T follicular helper cell (primary cell): Measurements from ENCODE around the gene LOC128125822.

Experiments used
- DNase-seq: peaks from one replicate; pipeline ENCODE4 v3.0.0-alpha.2; 2020; ENCODE audit warnings: low read depth

Gene LOC128125822

DNA sequence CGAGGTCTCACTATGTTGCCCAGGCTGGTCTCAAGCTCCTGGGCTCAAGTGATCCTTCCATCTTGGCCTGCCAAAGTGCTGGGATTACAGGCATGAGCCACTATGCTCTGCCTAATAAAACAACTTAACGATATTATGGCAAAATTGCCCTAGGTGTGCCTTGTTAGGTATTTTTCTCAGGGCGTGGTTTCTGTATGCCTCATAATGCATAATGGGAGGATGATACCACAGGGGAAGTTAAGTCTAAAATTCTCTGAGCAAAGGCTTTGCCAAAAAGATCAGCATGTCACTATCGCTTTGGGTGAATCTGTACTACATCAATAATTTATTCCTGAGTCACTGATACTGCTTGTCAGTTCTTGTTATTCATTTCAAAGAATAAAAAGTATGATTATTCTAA, 15.9 kb upstream of the LOC128125822 start:
- no peak for DNase-seq

DNA sequence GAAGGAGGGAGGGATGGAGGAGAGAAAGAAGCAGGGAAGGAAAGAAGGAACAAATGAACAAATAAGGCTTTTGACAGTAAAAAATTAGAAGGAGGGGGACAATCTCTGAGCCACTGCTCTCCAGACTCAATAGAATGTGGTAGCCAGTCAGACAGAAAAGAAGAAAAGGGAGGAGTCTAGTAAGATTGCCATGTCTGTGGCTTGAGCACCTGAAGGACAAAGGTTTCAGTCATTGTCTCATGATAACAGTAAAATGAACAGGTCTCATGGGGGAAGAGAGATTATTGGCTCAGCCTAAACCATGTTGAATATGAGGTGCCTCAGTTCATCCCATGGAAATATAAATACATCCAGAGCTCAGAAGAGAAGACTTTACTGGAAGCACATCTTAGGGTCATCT, 14.0 kb upstream of the LOC128125822 start:
- no peak for DNase-seq

DNA sequence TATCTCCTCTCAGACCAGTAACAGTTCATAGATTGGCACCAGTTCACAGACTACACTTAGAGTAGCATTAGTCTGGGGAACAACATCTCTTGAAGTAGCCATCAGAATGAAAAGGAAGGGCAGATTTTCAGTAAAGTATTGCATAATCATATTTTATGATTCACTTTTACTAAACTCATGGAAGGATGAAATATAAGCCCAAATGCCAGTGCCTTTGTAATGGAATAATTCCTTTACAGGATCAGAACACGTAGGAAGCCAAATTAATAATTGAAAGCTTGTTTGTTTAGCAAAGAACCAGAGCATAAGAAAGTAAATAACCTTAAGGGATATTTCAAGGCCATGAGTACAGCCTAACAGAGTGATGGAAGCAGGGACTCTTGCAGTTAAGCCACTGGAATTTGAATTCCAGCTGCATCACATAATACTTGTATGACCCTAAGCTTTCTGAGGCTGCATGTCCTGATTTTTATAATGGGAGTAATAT, 11.4 kb upstream of the LOC128125822 start:
- DNase-seq, result no peak

DNA sequence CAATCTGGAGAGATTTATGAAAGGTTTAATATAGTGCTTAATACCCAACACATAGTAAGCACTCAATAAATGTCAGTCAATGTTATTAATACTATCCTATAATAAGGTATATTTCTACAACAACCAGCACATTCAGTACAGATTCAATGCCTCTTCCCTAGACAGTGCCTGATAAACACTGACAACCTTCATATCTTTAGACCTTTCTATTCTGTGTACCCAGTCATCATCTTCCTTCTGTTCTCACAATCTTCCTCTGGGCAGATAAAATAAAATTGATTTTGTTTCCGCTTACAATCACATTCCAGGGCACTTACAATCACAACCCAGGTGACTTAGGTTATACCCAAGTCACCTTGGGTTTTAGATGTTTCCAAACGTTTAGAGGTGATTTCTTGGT, 11.0 kb upstream of the LOC128125822 start:
- no peak for DNase-seq

DNA sequence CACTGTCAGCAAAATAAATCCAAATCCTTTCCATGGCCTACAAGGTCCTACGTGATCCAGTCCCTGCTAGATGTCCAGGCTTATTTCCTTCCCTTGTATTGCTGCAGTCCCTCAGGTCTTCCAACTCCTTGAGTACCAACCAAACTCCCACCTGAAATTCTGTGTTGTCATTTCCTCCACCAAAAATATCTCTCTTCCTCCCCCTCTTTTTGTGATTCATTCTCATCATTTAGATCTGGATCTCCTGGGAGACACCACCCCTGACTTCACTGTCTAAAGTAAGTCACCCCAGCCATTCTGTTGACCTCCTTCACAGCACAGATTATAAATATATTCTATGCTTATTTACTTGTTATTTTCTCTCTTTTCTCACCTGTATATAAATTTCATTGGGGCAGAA, 9.0 kb upstream of the LOC128125822 start:
- DNase-seq, result no peak

DNA sequence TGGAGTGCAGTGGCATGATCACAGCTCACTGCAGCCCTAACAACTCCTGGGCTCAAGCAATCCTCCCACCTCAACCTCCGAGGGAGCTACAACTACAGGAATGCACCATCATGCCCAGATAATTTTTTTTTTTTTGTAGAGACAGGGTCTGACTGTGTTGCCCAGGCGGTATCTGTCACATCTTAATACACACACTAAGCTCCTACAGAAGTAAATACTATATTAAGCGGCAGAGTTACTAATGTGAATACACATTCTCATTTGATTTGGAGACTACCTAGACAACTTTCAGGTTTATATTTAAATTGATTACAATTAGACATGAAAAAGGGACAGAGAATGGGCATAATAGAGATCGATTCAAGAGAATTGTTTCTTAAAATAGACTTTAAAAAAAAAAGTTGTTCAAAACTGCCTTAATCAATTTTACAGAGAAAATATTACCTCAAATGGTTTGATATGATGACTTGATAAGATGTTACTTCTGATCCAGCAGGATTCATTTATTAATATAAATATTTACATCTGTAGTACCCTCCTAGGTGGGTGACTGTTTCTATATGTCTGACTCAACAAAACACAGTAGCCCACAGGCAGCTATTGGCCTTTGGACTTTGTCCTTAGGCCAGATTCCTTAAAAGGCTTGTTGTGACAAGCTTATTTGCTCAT, 7.1 kb upstream of the LOC128125822 start:
- DNase-seq, result no peak

DNA sequence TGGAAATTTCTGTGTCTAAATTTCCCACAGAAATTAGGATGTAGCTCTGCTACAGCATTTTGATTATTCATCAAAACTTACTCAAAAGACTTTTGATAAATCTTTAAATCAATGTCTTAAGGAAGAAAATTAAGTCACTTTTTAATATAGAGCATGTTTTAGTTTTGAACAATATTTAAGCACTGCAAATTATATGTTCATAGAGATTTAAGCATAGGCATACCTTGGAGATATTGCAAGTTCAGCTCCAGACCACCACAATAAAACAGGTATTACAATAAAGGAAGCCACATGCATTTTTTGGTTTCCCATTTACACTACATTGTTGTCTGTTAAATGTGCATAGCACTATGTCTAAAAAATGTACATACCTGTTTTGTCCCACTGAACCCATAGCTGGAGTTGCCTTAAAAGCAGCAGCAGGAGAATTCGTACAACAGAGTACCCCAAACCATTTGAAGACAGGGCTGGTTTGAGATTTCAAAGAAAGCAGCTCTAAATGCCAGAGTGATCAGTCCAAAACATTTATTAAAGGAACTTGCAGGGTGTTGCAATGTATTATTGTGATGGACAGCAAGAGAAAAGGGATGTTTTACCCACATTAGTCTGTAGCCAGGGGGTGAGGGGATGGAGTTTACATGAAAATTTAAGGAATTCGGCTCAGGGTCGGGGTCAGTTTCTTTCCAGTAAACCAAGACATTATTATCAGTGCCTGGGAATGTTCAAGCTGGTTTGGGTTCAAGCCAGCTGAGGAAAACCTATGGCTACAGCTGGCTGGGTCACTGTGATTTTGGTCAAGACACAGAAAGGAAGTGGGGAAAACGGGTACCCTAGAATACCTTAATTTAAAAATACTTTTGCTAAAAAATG, 6.3 kb upstream of the LOC128125822 start:
- no peak for DNase-seq

DNA sequence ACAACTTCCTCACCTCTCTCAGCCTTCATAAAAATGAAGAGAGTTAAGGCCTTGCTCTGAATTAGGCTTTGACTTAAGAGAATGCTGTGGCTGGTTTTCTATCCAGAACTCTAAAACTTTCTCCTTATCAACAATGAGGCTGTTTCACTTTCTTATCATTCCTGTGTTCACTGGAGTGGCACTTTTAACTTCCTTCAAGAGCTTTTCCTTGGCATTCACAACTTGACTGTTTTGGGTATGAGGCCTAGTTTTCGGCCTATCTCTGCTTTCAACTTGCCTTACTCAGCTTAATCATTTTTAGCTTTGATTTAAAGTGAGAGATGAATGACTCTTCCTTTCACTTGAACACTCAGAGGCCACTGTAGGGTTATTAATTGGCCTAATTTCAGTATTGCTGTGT, 4.3 kb upstream of the LOC128125822 start:
- no peak for DNase-seq

DNA sequence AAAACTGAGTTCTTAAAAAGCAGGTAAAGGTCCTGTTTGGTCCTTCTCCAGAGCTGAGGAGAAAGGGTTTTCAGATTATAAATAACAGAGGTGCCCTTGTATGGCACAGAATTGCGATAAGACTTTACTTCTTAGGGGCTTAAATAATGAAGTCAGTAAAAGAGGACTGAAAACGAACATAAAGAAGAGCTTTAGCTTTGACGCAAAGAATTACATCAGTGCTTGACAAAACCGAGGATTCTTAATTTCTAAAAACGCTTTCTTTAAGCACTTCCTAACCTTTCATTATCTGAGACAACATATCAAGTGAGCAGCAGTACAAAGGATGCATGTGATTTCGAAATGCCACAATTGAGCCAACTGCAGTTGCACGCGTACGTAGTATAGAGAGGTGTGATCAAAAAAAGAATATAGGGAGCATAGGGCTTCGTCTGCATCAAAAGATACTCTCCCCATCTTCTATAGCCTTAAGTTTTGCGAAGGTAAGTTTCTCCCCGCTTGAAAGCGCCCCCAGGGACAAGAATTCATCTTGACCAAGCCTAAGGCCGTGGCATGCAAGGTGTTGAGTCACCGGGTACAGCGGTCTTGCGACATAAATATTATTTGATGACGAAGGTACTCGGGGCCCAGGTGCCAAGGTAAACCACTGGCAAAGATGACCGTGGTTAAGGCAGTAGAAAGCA, 778 bp upstream of the LOC128125822 start:
- peak; percentile 30 for DNase-seq

DNA sequence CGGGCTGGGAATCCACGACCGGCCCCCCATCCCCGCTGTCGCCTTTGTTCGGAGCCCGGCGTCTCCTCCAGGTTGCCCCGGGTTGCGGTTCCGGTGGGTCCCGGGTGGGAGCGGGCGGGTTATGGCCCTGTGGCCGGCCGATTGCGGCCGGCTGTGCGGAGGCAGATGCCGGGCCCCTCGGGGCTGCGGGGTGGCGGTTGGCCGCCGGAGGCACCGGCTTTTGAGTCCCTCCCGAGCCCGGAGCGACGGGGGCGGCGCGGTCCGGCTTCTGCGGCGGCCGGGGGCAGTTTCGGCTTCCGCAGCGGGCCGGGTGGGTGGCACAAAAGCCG, 431 bp downstream of the LOC128125822 start:
- DNase-seq, result no peak

DNA sequence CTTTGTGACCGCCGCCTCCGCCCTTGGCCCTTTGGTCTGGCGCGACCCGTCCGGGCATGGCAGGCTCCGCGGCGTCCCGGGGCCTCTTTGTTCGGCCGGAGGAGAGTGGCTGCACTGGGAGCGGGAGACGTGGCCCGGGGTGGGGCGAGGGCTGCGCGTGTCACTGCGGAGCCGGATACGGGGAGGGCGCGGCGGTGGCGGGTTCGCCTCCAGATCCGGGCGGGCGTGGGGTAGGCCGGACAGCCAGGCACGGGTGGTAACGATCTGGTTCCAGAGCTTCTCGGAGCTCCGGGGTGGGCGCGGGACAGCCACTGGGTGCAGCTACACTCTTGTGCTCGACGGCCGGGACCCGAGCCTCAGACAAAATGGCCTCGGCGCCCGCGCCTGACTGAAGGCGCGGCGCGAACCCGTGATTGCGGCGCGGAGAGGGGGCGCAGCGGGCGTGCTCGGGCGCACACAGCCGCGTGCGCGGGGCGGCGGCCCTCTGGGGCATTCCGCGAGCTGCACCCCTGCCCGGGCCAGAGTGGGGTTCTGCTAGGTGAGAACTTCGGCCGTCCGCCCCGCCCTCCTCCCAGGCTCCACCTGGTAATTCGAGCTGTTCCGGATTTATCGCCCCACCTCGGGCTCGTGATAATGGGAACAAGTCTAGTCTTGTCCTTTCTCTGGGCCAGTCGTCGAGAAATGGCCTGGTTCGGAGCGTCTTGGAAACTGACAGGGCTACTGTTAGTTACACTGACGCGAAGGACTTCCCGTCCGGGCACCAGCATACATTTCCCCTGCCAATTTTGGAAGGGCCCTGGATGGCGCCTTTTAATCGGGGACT, 1.0 kb downstream of the LOC128125822 start:
- DNase-seq, result peak; percentile 41

DNA sequence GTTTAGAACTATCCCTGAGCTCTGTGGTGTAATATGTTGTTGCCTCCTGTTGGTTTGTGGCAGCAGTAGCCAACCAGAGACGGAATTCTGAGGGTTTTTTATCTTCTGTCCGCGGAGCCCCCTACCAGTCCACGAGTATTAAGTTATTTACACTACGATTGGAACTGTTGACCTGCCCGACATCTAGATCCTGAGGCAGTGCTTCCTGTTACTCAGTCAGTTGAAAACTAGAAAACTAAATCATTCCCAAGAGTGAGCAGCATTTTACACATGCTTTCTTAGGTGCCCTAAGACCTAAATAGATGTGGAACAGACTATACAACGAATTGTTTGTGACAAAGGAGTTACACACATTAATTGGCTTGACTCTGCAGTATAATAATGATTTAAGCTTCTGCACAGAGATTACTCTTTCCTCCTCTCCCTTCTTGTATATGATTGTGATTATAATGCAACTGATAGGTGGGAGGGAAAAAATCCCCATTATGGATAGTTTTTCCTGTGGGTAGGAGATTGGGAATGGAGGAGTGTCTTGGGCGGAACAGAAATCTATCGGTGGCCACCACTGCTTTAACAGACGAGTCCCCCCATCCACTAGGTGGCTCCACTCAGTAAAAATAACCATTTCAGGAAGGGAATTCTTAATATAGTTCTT, 1.7 kb downstream of the LOC128125822 start:
- DNase-seq, result peak; percentile 15

DNA sequence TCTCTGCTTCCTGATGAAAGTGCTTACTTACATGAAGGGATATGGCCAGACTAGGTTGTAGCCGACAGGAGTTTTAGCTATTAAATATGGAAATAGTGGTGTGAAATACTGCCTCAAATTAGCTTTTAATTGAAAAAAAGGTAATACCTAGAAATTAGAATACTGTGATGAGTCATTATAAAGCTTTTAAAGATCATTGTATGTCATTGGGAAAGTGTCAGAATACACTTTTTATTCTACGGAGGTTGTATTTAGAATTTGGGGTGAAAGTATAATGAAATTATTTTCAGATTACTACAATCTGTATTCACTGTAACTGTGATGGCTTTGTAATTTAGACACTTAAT, 2.2 kb downstream of the LOC128125822 start:
- no peak for DNase-seq

DNA sequence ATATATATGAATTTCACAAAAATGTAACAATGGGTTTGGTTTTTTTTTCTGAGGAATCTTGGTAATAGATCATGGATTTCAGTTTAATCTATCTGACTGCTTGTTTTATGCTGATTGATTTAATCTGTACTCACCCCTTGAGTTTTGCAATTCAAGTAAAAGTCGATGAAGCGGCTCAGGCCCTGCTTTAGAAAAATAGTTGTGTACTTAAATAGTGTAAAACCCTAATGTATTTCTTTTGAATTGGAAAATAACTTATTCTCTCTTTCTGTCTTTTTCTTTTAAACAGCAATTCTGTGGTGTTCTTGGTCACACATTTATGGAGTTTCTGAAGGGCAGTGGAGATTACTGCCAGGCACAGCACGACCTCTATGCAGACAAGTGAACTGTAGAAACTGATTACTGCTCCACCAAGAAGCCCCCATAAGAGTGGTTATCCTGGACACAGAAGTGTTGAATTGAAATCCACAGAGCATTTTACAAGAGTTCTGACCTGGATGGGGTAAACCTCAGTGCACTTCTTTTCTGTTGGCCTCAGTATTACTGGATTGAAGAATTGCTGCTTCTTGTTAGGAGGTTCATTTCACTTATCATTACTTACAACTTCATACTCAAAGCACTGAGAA, 4.0 kb downstream of the LOC128125822 start:
- no peak for DNase-seq

DNA sequence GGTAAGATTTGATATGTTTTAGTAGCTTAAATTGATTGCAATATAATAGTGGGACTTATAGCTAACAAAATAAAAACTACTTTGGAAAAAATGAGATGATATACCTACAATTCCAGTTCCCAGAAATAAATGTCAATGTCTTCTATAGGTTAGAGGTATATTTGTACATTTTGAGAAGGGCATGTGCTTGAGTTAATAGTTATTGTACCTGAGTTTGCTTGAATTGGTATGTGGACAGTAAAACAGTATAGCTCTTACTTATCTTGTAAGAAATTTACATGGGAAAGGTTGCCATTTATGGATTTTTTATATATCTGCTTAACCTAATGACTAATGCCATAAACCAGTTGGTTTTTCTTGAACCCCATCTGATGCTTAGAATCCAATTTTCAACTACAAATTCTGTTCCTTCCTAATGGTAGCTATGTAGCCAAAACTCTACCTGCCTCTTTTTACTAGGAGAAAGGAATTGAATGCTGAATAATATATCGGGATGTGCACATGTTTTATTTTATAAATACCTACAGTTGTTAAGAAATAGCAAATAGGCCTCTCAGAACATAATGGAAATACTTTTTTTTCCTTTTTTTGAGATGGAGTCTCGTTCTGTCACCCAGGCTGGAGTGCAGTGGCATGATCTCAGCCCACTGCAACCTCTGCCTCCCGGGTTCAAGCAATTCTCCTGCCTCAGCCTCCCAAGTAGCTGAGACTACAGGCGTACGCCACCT, 4.9 kb downstream of the LOC128125822 start:
- DNase-seq, result no peak

DNA sequence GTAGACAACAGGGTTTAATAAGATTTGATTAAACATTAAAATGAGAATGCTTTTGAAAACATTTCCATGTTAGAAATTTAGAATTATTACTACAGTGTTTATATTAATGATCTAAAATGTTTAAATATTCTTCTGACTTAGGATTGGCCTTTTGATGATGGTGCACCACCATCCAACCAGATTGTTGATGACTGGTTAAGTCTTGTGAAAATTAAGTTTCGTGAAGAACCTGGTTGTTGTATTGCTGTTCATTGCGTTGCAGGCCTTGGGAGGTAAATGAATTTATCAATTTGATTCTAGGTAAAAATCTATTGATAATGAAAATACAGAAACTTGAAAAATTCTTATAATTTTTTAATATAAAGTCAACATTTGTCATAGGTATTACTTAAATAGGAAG, 6.5 kb downstream of the LOC128125822 start:
- no peak for DNase-seq

DNA sequence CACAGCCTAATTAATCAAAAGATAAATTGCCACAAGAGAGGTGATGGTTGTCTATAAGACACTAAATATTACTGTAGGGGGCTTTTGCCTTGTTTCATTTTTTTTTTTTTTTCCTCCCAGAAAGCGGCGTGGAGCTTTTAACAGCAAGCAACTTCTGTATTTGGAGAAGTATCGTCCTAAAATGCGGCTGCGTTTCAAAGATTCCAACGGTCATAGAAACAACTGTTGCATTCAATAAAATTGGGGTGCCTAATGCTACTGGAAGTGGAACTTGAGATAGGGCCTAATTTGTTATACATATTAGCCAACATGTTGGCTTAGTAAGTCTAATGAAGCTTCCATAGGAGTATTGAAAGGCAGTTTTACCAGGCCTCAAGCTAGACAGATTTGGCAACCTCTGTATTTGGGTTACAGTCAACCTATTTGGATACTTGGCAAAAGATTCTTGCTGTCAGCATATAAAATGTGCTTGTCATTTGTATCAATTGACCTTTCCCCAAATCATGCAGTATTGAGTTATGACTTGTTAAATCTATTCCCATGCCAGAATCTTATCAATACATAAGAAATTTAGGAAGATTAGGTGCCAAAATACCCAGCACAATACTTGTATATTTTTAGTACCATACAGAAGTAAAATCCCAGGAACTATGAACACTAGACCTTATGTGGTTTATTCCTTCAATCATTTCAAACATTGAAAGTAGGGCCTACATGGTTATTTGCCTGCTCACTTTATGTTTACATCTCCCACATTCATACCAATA, 7.8 kb downstream of the LOC128125822 start:
- no peak for DNase-seq

DNA sequence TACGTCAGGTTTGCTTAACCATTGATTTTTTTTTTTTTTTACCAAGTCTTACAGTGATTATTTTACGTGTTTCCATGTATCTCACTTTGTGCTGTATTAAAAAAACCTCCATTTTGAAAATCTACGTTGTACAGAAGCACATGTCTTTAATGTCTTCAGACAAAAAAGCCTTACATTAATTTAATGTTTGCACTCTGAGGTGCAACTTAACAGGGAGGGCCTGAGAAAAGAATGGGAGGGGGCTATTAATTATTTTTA, 8.4 kb downstream of the LOC128125822 start:
- DNase-seq, result no peak

DNA sequence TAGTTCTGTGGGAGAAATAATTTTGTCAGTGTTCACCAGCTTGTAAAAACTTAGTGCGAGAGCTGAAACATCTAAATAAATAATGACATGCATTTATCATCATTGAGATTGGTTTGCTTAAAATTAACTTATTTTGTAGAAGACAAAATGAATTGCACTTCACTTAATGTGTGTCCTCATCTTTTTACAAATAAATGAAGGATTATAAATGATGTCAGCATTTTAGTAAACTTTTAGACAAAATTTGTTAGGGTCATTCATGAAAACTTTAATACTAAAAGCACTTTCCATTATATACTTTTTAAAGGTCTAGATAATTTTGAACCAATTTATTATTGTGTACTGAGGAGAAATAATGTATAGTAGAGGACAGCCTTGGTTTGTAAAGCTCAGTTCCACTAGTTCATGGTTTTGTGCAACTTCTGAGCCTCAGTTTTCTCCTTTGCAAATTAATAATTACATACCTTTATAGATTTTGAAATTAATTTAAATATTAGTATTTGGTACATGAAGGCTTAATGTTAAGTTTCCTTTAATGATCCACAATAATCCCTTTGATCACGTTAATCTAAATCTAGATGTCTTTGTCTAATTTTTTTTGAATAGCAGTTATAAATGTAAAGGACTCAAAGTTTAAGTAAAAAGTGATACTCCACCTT, 9.2 kb downstream of the LOC128125822 start:
- DNase-seq, result no peak
